Activated T-helper 17 cell treated with anti-CD3 and anti-CD28 coated beads, Interleukin-2, amount 50 U/mL, for 72 hours (primary cell): ENCODE measurements around the gene PTPN2. TPM values are rescaled to one million over a fixed set of nuclear protein-coding genes. Genes with fewer than 3 reads are reported as not detected.
"Not testable (repeated sequence)": the region's sequence is repeated elsewhere in the genome, so short reads cannot be mapped to it uniquely, and the experiment has no call there.

Experiments
- ATAC-seq: fragments of 150-1000 bp; cut with Tn5 transposase; replicated peaks from 2 replicates; pipeline ENCODE4 v1.10.0; 2021; ENCODE audit warnings: mild to moderate bottlenecking, moderate library complexity
- H3K27ac Mint-ChIP-seq: one replicate; pipeline ENCODE4 v1.8.0; 2022; ENCODE audit warnings: mixed read lengths
- H3K27me3 Mint-ChIP-seq: one replicate; pipeline ENCODE4 v1.8.0; 2022; ENCODE audit warnings: mixed read lengths
- H3K36me3 Mint-ChIP-seq: one replicate; pipeline ENCODE4 v1.8.0; 2022; ENCODE audit warnings: low read depth, mild to moderate bottlenecking, mixed read lengths
- H3K4me1 Mint-ChIP-seq: one replicate; pipeline ENCODE4 v1.8.0; 2022; ENCODE audit warnings: mixed read lengths
- H3K4me3 Mint-ChIP-seq: one replicate; pipeline ENCODE4 v1.8.0; 2022; ENCODE audit warnings: mild to moderate bottlenecking, mixed read lengths
- H3K9me3 Mint-ChIP-seq: one replicate; pipeline ENCODE4 v1.8.0; 2022; ENCODE audit warnings: mixed read lengths
- total RNA-seq, 2 donors: library from RNA; stranded (reverse); gene quantifications; one replicate each; pipeline ENCODE4 v1.2.3, GENCODE V29; 2022

The PTPN2 gene
- total RNA-seq, 2 donors from 2014 or later: 72.1 to 78.7 TPM

GRCh38 chr18:12906773-12907172 lies 22.7 kb upstream of the PTPN2 start:
- H3K27me3 Mint-ChIP-seq: no peaks in the 10 kb centered on the region

GRCh38 chr18:12906119-12906518 lies 22.1 kb upstream of the PTPN2 start:
- no peaks in the 10 kb centered on the region for H3K4me1 Mint-ChIP-seq
- H3K27me3 Mint-ChIP-seq: no peaks in the 10 kb centered on the region
- H3K36me3 Mint-ChIP-seq: no peaks in the 10 kb centered on the region
- no peak overlapping the region for H3K27ac Mint-ChIP-seq
- H3K9me3 Mint-ChIP-seq: no peaks in the 10 kb centered on the region
- ATAC-seq: no peak
- no peak overlapping the region for H3K4me3 Mint-ChIP-seq

More at GRCh38 chr18:12906773-12907172, 22.7 kb upstream of the PTPN2 start:
- H3K36me3 Mint-ChIP-seq: no peaks in the 10 kb centered on the region
- ATAC-seq: no peak
- no peak overlapping the region for H3K4me3 Mint-ChIP-seq
- no peaks in the 10 kb centered on the region for H3K9me3 Mint-ChIP-seq
- no peaks in the 10 kb centered on the region for H3K4me1 Mint-ChIP-seq
- no peak overlapping the region for H3K27ac Mint-ChIP-seq

DNA sequence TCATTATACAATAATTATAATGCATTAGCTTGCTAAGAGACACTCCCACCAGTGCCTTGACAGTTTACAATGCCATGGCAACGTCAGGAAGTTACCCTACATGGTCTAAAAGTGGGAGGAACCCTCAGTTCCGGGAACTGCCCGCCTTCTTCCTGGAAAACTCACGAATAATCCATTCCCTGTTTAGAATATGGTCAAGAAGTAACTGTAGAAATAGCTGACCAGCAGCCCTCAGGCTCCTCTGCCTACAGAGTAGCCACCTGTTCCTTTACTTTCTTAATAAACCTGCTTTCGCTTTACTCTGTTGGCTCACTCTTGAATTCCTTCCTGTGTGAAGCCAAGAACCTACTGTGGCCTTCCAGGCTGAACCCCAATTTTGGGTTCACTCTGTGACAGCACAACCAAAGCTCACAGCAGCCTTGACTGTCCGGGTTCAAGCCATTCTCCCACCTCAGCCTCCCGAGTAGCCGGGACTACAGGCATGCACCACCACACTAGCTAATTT lies 20.0 kb upstream of the PTPN2 start:
- Mint-ChIP-seq H3K4me3 (peak overlapping the region; percentile 57), H3K27me3 (no peaks in the 10 kb centered on the region), H3K9me3 (no peaks in the 10 kb centered on the region), H3K27ac (peak overlapping the region; percentile 79), H3K36me3 (no peaks in the 10 kb centered on the region), H3K4me1 (no peaks in the 10 kb centered on the region)
- ATAC-seq: peak; percentile 75

DNA sequence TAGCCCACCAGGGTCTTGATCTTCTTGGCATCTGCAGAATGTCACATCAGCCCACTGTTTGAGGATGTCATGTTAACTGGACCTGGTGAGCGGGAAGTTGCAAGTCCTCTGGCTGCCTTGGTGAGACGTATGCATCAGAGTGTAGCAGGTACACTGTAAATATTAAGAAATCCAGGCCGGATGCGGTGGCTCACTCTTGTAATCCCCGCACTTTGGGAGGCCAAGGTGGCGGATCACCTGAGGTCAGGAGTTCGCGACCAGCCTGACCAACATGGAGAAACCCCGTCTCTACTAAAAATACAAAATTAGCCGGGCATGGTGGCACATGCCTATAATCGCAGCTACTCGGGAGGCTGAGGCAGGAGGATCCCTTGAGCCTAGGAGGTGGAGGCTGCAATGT lies 17.2 kb upstream of the PTPN2 start:
- not testable (repeated sequence) for H3K27me3 Mint-ChIP-seq, ATAC-seq, H3K4me3 Mint-ChIP-seq

GRCh38 chr18:12896784-12897333 lies 12.8 kb upstream of the PTPN2 start:
- ATAC-seq: peak; percentile 21
- H3K27me3 Mint-ChIP-seq, H3K36me3 Mint-ChIP-seq, H3K4me1 Mint-ChIP-seq, H3K27ac Mint-ChIP-seq, H3K9me3 Mint-ChIP-seq: not testable (repeated sequence)
- peak overlapping the region; percentile 23 for H3K4me3 Mint-ChIP-seq

More for the DNA sequence above, 17.2 kb upstream of the PTPN2 start:
- not testable (repeated sequence) for H3K9me3 Mint-ChIP-seq, H3K4me1 Mint-ChIP-seq, H3K36me3 Mint-ChIP-seq, H3K27ac Mint-ChIP-seq

DNA sequence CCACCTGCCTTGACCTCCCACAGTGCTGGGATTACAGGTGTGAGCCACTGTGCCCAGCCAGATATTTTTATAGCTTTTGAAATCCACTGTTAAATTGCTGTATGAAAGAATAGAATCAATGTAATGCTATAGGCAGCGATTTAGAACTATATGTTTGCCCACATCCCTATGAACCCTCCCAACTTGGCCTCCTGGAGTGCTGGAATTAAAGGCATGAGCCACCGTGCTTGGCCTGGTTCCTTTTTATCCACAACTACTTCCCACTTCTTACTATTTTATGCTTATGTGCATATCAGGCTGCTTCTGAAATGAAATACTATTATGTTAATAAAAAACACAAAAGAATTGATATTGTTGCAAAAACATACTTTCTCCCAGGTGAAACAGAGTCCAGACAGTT lies 11.6 kb upstream of the PTPN2 start:
- peak overlapping the region; percentile 30 for H3K27ac Mint-ChIP-seq
- no peaks in the 10 kb centered on the region for H3K9me3 Mint-ChIP-seq
- H3K27me3 Mint-ChIP-seq: peaks cover 8% of the 10 kb centered on the region
- H3K4me1 Mint-ChIP-seq: peaks cover 6% of the 10 kb centered on the region
- H3K4me3 Mint-ChIP-seq: peak overlapping the region; percentile 12
- H3K36me3 Mint-ChIP-seq: no peaks in the 10 kb centered on the region
- ATAC-seq: no peak

- no peak overlapping the region for H3K27ac Mint-ChIP-seq
- no peaks in the 10 kb centered on the region for H3K36me3 Mint-ChIP-seq
- H3K4me1 Mint-ChIP-seq: peaks cover 6% of the 10 kb centered on the region
- H3K27me3 Mint-ChIP-seq: peaks cover 8% of the 10 kb centered on the region
- ATAC-seq: no peak
- H3K9me3 Mint-ChIP-seq: no peaks in the 10 kb centered on the region
- H3K4me3 Mint-ChIP-seq: no peak overlapping the region
Observed at GRCh38 chr18:12895014-12895413, 11.0 kb upstream of the PTPN2 start.

DNA sequence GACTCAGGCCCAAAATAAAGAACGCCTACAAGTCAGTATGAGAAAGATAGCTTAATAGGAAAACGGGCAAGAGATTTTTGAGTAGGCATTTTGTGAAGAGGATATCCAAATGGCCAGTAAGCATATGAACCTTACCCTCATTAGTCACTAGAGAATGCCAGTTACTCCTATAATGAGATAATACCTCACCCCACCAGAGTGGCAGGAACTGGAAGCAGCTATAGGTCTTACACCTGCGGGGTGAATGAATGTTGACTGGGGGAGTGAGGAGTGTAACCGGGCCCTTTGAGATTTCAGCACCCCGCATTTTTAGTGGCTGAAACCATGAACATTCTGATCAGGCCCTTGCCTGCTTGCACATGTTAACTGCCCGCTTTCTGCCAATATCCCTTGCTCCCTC lies 7.5 kb upstream of the PTPN2 start:
- no peak for ATAC-seq

GRCh38 chr18:12890964-12891363 lies 6.9 kb upstream of the PTPN2 start:
- Mint-ChIP-seq H3K36me3 (no peaks in the 10 kb centered on the region), H3K27ac (no peak overlapping the region), H3K4me1 (peaks cover 6% of the 10 kb centered on the region), H3K4me3 (no peak overlapping the region), H3K27me3 (peaks cover 8% of the 10 kb centered on the region), H3K9me3 (no peaks in the 10 kb centered on the region)
- ATAC-seq: no peak

More for the DNA sequence above, 7.5 kb upstream of the PTPN2 start:
- no peak overlapping the region for H3K27ac Mint-ChIP-seq
- H3K9me3 Mint-ChIP-seq: no peaks in the 10 kb centered on the region
- peaks cover 6% of the 10 kb centered on the region for H3K4me1 Mint-ChIP-seq
- no peak overlapping the region for H3K4me3 Mint-ChIP-seq
- peaks cover 8% of the 10 kb centered on the region for H3K27me3 Mint-ChIP-seq
- no peaks in the 10 kb centered on the region for H3K36me3 Mint-ChIP-seq

GRCh38 chr18:12886498-12887126 lies 2.6 kb upstream of the PTPN2 start:
- no peak for ATAC-seq
- H3K4me1 Mint-ChIP-seq: peaks cover 9% of the 10 kb centered on the region
- no peaks in the 10 kb centered on the region for H3K27me3 Mint-ChIP-seq
- H3K9me3 Mint-ChIP-seq: no peaks in the 10 kb centered on the region
- H3K36me3 Mint-ChIP-seq: peaks cover 15% of the 10 kb centered on the region
- H3K4me3 Mint-ChIP-seq: no peak overlapping the region
- H3K27ac Mint-ChIP-seq: peak overlapping the region; percentile 63

DNA sequence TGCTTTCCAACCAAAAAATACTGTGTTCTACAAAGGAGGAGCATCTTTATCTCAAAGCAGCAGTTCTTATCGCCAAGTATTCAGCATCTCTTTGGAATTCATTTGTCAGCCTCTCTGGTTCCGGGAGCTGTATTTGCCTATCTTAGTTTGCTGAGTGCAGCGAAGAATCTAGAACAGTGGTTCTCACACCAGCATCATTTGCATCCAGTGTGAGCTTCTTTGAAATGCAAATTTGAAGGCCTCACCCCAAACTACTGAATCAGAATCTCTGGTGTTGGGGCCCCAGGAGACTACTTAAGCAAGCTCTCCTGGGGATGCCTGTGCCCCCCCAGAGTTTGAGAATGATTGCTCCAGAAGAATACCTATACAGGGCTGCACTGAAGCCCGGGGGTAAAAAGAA lies 1.5 kb upstream of the PTPN2 start:
- Mint-ChIP-seq H3K27ac (peak overlapping the region; percentile 97), H3K27me3 (no peaks in the 10 kb centered on the region), H3K4me1 (peaks cover 20% of the 10 kb centered on the region), H3K9me3 (no peaks in the 10 kb centered on the region), H3K36me3 (peaks cover 24% of the 10 kb centered on the region), H3K4me3 (peak overlapping the region; percentile 89)
- no peak for ATAC-seq

GRCh38 chr18:12884406-12885323 lies 628 bp upstream of the PTPN2 start:
- Mint-ChIP-seq H3K4me3 (peak overlapping the region; percentile 89), H3K4me1 (peaks cover 28% of the 10 kb centered on the region), H3K36me3 (peaks cover 24% of the 10 kb centered on the region), H3K9me3 (no peaks in the 10 kb centered on the region), H3K27me3 (no peaks in the 10 kb centered on the region), H3K27ac (peak overlapping the region; percentile 97)
- ATAC-seq: no peak

GRCh38 chr18:12883372-12883683 lies 709 bp downstream of the PTPN2 start:
- Mint-ChIP-seq H3K36me3 (peaks cover 32% of the 10 kb centered on the region), H3K27me3 (no peaks in the 10 kb centered on the region), H3K27ac (peak overlapping the region; percentile 97), H3K9me3 (no peaks in the 10 kb centered on the region), H3K4me1 (peaks cover 37% of the 10 kb centered on the region), H3K4me3 (peak overlapping the region; percentile 89)
- ATAC-seq: peak; percentile 15

DNA sequence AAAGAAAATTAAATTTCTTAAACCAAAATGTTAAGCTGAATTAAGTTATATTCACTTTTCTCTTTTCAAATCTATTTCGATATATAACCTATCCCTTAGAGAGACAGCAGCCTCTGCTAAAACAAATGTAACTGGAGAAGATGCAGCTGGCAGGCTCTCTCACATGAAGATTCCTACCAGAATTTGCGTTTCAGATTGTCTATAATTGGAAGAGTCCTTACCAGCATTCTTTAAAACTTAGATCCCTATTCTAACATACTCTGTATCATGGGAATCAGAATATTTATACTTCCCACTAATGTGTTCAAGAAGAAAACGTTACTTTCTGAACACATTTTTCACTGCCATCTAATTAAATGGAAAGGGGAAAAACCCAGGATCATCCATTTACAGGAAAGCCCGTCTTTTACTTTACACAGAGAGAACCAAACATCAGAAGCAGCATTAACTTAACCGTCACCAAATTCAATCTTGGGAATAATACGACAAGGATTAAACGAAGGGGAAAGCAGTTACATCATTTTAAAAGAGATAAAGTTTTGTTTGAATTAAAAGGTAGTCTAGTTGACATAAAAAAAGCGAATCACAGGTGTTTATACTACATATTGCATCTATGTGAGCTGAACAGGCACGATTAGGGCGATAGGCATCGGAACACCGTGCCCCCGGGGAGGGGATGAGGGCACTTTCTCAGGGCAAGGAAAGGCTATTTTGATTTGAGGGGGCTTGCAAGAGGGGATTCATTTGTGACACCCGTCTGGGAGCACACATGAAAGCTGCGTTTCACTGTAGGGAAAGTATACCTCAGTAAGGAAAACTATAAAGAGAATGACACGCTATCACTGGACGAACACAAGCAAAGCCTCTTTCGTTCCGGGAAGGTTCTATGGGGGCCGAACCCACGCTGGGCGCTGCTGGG lies 1.3 kb downstream of the PTPN2 start:
- ATAC-seq: no peak
- H3K9me3 Mint-ChIP-seq: no peaks in the 10 kb centered on the region
- peak overlapping the region; percentile 89 for H3K4me3 Mint-ChIP-seq
- H3K4me1 Mint-ChIP-seq: peaks cover 37% of the 10 kb centered on the region
- H3K27me3 Mint-ChIP-seq: no peaks in the 10 kb centered on the region
- H3K27ac Mint-ChIP-seq: peak overlapping the region; percentile 97
- H3K36me3 Mint-ChIP-seq: peaks cover 32% of the 10 kb centered on the region
